NCI-H2081 treated with DMSO at 0.1 percent for 48 hours (cell line): ENCODE results near the gene BEST3.

ENCODE experiments used
- DNase-seq: peaks from one replicate; lab custom pipeline; 2025; lab: John Stamatoyannopoulos, UW

Gene BEST3

DNA sequence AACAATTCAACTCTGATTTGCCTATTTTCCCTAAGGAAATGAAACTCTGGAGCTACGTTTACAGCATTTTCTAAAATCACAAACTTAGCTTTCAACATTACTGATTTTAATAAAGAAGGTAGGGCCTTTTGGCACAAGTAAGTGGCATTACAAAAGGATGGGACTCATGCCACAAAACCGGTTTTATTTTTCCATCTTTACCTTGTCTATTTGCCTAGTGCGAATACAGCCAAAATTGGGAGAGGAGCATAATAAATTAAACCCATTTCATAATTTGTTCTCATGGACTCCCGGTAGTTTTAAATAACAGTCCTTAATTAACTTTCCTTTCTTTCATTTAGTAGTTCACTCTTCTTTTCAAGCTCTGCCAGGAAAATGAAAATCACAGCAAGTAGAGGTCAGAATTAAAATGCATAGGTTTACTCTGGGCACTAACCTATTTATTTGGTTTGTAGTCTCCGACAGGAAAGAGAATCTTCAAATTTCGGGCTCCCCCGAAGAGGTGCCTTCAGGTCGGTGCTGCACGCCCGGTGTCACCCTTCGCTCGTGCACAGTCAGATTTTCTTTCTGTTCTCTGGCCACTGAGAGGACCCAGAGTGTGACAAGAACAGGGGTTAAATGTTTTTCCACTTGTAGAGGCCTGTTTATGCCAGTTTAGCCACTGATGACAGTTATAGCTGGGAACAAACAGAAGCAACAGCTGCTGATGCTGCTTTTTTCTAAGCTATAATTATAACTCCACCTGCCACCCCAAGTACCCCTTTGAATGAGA, at the start of gene BEST3:
Gene BEST3 (minus strand): TSS at position 535 of the 772 bp plus-strand sequence. CDS start 1,505 bp downstream, outside the sequence.
- peak; percentile 99 for DNase-seq

DNA sequence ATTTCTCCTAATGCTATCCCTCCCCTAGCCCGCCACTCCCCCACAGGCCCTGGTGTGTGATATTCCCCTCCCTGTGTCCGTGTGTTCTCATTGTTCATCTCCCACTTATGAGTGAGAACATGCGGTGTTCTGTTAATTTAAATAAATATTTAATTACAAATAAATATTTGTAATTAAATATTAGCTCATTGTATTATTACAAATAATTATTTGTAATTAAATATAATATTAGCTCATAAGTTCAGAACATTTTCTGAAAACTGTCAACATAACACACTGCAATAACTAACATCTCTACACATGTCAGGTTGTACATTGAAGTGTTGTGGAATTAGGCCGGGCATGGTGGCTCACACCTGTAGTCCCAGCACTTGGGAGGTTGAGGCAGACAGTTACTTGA, 45.0 kb upstream of the BEST3 start:
- no peak for DNase-seq

DNA sequence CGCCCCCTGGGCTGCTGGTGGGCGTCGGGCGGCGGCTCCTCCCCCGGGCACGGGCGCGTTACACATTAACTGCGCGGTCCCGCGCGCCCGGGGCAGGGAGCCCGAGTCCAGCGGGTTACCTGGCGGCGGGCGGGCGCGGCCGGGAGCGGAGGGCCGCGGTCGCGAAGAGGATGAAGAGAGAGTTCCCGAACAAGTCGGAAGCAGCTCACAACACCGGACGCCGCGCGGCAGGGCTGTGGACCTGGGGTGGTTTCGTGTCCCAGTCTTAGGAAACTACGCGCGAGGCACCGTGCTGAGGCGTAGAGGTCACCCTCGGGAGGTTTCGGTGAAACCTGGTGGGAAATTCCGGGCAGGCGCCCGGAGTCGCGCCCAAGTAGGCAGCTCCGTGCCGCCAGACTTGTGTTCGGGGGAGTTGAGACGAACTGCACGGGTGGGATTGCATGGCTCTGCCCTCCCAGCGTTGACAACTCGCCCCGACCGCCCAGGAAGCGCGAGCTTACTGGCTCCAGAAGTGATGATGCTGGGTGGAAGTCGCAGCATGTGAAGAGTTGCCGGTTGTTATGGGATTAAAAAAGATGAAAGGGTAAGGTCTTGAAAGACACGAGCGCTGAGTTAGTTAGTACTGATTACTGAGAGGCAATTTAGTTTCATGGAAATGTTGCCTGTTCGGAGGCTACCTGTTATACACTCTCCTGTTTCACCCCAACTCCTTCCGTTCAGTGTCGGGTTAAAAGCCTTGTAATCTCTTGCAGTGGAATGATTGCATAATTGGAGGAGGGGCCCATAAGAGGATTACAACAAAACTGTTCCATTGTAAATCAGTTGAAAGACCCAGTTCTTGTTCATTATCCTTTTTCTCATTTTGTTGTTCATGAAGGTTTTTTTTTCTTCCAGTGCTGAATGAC, 40.4 kb upstream of the BEST3 start:
- no peak for DNase-seq

DNA sequence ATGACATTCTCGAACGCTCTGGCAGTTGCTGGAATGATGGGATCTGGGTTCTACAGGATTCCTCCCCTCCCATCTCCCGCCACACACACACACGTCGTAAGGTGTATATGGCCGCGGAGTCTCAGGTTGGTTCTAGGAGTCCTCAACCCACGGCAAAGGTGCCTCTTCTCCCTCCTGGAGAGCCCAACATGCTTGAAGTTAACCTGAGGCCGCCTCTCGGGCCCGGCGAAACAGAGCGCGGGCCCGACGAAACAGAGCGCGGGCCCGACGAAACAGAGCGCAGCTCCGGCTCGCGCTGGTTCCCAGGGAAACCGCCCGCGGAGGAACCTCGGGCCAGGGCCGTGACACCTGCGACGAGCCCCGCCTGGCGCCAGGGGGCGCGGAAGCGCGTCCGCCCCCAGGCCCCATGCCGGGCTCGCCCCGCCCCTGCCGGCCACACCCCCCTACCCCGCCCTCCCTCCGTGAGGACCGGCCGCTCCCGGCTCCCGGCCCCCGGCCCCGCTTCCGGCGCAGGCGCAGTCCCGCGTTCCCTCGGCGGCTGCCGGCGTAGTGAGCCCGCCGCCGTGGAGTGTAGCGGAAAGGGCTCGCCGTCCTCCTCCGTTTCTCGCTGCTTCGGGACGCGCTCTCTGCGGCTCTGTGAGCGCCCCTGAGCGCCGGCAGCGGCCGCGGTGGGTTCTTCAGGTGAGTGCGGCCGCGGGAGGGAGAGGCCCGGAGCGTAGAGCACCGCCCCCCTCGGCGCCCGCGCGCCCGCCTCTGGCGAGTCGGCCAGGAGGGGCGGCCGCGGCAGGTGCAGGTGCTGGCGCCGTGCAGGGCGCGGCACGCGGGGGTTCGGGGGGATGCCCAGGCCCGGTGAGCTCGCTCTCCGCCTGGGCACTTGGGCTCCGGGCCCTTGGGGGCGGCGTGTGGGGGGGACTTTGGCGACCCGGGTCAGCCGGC, 39.5 kb upstream of the BEST3 start, which contains the start of gene RAB3IP:
Gene RAB3IP (plus strand): TSS at position 510 of the 936 bp plus-strand sequence. CDS start 16,549 bp downstream, outside the sequence.
- peak; percentile 51 for DNase-seq

DNA sequence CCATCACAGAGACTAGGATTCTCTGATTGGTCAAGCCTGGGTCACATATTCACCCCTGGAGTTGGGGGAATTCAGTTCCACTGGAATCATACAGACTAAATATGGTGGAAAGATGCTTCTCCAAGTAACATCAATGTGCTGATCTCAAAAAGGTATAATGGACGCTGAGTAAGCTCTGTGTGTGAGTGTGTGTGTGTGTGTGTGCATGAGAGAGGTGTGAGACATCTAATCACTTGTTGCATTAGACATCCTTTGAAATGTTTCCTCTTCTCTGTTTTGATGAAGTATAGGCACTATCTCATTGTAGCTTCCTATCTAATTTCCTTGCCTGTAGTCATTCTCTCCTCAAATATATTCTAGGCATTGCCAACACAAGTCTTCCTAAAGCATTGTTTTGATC, 34.5 kb upstream of the BEST3 start:
- no peak for DNase-seq

DNA sequence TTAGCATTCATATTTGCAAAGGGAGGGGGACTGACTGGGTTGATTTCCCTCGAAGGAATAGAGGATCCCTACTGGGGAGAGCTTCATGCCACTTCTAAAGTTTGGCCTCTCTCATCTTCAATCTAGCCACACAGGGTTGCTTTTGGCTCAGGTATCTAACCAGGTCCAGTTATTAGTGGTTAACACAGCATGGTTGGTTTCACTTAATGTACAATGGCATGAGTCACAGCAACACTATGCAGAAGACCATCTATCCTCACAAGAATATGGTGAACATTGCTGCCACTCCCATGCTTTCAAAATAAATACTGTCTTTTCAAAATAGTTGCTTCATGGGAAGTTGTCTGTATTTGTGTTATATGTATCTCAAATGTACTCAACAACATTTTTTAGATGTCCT, 33.0 kb upstream of the BEST3 start:
- DNase-seq: no peak

DNA sequence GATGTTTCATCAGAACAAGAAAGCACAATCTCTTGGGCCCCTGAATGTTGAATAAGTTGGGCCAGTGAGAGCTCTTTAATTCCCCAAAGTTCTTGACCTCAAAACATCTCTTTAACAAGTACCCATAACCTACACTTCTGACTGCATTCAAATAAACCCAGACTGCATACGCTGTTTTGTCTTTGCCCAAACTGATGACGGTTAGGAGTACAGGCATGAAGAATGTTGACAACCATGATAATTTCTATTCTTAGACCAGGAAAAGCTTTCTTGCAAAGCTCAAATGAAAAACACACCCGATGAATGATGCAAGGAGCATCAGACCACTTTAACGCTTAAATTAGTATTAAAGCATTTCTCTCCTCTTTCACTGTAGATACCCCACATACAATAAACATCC, 27.8 kb upstream of the BEST3 start:
- DNase-seq: no peak

DNA sequence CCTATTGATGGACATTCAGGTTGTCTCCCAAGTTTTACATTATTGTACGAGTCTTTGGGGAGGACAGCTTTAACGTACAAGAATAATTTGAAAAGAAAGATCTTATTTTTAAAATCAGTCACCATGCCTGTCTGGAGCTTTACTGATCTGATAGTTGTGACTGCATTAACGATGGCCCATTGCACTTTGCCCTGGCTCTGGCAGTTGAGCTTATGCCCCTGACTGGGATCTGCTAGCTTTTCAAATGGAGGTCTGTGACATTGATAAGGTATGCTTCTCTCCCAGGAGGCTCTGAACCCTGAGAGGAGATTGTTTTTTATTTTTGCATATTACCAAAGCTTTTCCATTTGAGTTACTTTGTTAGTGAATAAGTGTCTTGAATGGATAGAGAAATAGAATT, 21.6 kb upstream of the BEST3 start:
- DNase-seq: no peak

DNA sequence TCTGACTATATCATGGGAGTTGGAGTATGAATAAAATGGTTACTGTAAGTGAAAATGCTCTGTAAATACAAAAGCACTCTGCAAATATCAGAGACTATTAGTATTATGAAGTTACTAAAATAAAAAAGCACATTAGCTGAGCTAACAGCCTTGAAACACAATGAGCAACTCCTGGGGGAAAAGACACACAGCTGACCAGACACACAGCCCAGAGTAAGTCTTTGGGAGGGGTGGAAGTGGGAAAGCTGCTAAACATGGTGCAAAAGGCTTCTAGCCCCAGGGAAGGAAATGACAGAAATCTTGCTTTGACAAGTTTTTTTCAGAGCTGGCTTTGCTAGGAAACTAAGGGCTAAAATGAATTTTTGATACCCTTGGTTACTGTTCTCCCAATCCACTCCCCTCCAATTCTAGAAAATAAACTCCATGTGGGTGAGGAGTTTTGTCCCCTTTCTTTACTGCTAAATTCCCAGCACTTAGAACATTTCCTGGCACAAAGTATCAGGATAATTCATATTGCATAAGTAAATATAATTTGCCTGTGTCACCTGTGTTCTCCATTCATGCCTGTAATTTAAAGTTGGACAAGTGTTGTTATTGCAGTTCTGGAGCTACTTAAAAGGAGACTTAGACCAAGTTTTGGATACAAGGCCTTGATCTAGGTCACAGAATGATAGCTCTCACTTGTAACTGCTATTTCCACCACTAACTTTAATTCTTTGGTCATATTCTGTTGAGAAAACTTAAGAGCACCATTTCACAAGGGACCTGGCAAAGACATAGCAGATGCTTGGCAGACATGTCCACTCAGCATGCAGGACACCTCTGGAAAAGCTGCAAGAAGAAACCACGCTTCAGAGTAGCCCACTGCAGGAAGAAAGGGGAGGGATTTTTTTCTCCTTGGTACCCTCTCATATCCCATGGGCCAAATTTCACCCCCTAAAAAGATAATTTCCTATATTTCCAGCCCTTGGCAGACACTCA, 20.5 kb upstream of the BEST3 start:
- DNase-seq: peak; percentile 55

DNA sequence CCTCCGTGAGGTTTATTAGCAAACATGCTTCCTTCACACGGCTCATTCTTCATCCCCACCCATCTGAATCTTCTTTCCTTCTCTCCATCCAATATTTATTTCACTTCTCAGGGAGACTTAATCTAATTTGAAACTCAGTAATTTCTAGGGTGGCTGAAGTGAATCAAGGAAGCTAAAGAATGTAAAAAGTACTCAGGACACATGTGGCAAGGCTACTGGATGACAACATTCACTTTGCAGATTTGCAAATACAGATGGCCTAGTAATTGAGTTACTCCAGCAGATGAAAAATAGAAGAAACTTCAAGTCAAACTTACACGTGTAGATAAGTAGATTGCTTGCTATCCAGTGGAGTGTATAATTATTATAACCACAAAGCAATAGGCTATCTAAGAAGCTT, 15.4 kb upstream of the BEST3 start:
- no peak for DNase-seq

DNA sequence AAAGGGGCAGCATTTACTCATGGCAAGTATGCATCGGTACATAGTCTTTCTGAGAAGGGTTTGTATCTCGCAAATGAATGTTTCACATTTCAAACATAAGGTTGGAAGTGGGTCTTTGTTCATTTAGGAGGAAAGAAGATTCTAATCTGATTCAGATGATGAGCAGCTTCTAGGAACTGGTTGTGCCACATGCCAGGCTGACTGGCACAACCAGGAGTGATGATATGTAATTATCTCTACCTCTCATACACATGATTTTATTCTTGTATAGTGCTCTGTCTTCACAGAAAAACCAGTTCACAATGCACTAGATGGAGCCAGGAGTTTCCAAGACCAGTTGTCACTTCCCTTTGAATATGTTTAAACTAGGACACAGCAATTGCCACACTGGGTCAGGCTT, 13.7 kb upstream of the BEST3 start:
- DNase-seq: no peak

DNA sequence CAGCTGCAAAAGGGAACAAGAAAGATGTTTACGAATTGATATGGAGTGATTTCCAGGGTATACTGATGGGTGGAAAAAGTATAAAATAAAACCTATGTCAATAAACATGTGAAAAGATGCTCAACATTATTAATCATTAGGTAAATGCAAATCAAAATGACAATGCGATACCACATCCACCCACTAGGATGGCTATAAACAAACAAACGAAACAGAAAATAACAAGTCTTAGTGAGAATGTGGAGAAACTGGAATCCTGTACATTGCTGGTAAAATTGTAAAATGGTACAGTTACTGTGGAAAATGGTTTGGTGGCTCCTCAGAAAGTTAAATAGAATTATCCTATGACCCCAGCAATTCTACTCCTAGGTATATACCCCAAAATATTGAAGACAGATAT, 9.5 kb upstream of the BEST3 start:
- DNase-seq: no peak

DNA sequence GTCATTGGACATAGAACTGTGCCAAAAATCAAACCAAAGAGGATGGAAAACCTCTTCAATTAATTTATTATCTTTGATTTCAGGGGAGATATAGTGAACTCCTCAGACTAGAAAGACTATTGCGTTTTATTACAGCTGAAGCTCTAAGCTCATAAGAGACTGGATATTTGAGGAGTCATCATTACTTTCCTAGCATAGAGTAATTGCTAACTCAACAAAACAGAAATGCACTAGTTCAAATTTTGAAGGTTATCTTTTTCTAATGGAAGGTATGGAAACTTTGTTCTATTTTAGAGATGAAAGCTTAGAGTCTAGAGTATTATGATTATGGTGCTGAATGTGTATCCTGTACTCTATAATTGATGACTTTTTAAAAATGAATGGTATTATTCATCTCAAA, 5.3 kb upstream of the BEST3 start:
- DNase-seq: no peak

DNA sequence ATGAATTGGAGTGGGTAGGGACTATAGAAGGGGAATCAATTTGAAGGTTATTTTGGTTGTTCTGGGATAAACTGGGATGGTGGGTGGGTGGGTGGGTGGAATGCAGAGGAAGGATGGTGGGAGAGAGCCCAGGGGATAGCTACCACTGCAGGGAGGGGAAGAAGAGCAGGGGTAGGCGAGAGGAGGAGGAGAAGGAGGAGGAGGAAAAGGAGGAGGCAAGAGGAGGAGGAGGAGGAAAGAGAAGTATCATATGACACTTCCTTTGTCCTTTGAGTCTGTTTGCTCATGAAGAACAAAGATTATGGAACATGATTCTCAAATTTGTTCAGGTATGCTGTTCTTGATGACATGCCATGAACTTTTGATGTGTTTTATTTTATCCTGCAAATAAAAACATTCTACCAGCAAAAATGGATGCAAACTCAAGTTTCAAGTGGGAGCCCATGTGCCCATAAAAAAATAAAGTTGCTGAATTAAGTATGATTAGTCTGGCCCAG, 4.1 kb upstream of the BEST3 start:
- no peak for DNase-seq

DNA sequence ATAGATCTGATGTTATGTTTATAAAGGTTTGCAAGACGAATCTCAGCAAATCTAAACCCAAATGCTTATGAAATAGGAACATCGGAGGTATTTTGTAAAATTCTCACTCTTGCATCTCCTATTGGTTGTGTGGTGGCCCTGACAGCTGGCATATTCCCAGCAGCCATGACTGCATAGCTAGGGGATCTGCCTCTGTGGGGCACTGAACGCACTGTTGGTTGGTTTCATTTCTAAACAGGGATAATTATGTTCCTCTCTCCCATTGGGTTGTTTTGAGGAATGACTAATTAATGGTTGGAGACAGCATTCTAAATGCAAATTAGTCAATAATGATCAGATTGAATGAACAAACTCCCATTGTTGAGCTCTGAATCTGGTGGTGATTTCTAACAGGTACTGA, 2.7 kb upstream of the BEST3 start:
- no peak for DNase-seq

DNA sequence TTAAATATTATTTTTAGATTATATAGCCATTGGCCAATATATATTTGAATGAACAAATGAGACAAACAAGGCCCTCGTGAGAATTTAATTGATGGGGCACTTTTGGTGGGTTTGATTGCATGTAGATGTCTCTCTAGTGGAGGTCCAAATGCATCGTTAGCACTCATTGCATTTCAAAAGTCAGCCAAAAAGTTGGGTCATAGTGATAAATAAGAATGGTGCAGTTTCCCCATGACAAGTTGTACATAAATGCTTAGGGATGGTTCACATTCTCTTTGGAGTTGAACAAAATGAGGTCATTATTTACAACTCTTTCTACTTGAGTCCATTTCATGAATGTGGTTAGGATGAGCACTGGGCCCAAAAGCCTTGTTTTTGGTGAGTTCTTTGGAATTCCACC, 1.0 kb downstream of the BEST3 start:
- DNase-seq: no peak

DNA sequence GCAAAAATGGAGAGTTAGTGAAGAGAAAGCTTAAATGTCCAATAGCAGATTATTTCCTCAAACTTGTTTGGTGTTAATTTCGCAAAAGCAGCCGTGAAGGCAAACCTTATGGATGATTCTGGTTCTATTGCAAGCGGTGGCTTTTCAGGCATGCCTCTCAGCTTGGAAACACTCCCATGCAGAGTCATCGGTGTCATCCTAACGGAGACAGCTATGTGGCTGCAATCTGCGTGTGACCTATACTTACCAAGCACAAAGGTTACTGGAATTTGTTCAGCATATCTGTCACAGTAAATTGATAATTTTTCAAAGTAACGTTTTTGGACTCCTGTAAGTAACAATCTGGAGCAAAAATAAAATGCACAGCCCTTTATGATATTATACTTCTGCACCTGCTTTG, 5.0 kb downstream of the BEST3 start:
- DNase-seq: no peak

DNA sequence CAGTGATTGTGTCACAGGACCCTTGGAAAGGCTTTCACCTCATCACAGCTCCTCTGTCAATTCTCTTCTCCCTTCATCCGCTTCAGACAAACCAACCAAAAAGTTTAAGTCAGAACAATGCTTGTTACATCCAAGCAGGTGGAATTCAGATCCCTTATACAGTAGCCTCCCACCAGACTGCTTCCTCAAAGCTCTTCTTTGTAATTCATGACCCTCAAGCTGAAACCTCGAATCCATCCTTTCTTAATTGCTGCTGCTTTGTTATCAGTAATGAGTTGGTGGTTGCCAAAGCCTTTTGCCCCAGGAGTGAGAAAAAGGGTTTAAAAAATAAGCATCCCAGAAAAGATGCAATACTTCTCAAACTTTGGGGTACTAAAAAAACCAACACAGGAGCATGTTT, 9.5 kb downstream of the BEST3 start:
- no peak for DNase-seq

DNA sequence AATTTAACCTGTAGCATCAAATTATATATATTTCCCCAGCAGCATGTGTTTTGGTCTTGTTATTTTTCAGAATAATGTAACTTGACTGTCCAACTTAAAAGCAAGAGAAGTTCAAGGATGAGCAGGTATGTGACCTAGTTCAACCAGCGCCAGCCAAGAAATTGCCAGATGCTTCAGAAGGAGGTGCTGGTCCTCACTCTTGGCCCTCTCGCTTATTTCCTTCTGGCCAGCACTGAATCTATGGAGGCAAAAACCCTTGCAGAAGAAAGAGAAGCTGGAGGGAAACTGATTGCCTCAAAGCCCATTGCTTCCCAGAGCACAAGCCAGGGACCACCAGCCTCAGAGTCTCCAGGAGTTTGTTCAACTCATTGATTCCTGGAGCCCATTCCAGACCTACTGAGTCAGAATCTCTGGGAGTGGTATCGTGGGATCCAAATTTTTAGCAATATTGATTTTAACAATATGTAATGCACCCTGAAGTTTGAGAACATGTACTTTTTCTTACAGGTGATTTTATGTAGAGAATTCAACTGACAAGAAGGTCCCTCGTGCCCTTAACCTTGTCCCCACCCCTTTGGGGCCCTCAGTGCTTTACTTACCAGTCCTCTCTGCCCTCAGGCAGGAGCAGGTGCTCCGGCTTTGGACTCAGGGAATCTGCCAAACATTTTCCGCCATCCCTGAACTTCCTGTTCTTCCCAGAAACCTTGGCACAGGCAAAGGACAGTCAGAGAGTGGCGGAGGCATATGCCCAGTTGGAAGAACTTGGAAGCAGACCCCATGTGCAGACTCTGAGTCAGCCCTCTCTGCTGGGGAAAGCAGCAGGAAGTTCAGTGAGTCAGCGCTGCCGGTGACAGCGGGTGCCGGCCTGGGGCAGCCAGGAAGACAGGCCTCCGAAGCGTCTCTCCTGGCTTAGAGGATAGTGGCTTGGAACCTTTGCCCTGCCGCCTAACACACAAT, 10.4 kb downstream of the BEST3 start:
- no peak for DNase-seq
